ENCODE results near the gene ATXN2.

Gene ATXN2

DNA sequence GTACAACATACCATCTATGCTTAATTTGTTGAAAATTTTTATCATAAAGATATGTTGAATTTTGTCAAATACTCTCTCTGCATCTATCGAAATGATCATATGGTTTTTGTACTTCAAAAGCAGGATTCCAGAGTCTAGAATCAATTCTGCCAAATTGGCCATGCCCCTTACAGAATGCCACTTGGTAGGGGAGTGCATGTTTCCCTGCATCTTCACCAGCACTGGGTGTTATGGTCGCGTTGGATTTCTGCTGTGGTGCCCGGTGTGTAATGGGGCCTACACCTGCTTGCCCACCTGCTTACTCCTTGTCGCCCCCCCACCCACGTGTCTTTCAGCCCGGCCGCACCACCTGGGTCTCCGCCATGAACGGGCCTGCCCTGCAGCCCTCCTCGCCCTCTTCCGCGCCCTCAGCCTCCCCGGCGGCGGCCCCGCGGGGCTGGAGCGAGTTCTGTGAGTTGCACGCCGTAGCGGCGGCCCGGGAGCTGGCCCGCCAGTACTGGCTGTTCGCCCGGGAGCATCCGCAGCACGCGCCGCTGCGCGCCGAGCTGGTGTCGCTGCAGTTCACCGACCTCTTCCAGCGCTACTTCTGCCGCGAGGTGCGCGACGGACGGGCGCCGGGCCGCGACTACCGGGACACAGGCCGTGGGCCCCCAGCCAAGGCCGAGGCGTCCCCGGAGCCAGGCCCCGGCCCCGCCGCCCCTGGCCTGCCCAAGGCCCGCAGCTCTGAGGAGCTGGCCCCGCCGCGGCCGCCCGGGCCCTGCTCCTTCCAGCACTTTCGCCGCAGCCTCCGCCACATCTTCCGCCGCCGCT, 181.1 kb downstream of the ATXN2 start:
- no peak for DNase-seq (ENCODE audit: low spot score)

DNA sequence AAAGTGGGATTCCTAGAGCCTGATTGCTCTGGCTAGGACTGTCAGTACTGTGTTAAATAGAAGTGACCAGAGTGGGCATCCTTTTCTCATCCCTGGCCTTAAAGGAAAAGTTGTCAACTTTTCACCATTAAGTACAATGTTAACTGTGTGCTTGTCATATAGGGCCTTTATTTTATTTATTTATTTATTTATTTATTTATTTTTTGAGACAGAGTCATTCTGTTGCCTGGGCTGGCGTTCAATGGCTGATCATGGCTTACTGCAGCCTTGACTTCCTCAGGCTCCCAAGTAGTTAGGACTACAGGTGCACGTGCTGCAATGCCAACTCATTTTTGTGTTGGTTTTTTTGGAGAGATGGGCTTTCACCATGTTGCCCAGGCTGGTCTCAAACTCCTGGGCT, 181.8 kb downstream of the ATXN2 start:
- DNase-seq (ENCODE audit: low spot score): no peak

DNA sequence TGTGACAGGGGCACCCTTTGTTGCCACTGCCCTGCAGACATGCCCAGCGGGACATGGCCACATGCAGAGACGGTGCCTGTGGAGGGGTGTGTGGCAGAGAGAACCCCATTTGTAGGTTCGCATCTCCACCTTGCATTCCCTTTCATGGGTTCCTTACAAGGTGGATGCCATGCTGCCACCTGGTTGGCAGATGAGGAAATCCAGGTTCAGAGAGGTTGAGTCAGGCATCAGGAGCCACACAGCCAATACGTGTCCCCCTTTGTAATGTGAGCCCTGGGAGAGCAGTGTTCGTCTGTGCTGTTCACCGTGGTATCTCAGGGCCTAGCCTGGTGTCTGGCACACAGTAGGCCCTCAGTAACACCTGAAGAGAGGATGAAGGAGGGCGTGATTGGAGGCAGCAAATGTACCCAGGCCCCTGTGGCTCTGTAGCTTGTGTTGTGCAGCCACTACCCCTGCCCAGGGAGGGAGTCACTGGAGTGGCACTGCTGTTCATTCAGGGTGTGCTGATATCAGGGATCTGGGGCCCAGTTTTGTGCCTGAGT, 184.3 kb downstream of the ATXN2 start:
- no peak for DNase-seq (ENCODE audit: low spot score)

DNA sequence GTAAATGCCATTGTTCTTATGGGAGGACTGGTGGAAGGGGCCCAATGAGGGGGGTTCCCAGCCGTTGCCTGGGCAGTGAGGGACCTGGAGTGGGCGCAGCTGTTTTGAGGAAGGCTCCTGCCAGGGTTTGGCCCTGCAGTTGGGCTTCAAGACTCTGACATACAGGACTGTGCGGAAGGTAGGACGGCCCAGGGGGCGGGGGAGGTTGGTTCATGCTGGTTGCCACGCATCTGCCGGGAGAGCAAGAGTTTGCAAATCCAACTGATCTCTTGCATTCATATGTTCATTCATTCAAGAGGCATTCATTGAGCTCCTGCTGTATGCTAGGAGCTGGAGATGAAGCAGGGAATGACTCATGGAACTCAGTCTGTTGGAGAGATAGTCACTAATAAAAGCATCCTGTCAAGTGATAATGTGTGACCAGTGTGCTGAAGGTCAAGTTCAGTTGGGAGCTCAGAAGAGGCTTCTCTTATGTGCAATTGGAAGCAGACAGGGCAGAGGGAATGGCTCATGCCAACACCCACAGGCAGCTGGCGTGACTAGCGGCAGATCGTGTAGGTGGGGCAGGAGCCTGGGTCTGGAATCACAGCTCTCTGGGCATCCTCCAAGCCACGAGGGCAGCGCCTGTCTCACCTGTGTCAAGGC, 185.6 kb downstream of the ATXN2 start:
- no peak for DNase-seq (ENCODE audit: low spot score)

DNA sequence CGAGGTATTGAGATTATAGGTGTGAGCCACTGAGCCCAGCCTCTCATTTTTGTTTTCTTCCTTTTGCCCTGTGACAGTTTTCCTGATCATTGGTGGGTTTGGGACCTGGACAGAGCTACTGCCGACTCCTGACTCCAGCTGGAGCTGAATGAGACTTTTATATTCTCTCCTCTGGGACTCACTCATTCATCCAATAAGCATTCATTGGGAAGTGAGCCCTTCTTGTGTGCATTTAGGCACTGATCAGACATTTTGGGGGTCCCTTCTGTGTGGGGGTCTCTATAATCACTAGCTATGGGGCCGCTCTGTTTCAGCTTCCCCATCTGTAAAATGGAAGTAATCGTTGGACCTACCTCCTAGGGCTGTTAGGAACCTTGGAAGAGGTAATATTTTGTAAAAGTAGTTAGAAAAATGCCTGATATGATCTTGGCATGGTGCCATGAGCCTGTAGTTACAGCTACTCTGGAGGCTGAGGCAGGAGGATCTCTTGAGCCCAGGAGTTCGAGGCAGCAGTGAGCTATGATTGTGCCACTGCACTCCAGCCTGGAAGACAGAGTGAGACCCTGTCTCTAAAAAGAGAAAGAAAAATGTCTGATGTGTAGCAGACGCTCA, 186.2 kb downstream of the ATXN2 start:
- DNase-seq (ENCODE audit: low spot score): no peak

DNA sequence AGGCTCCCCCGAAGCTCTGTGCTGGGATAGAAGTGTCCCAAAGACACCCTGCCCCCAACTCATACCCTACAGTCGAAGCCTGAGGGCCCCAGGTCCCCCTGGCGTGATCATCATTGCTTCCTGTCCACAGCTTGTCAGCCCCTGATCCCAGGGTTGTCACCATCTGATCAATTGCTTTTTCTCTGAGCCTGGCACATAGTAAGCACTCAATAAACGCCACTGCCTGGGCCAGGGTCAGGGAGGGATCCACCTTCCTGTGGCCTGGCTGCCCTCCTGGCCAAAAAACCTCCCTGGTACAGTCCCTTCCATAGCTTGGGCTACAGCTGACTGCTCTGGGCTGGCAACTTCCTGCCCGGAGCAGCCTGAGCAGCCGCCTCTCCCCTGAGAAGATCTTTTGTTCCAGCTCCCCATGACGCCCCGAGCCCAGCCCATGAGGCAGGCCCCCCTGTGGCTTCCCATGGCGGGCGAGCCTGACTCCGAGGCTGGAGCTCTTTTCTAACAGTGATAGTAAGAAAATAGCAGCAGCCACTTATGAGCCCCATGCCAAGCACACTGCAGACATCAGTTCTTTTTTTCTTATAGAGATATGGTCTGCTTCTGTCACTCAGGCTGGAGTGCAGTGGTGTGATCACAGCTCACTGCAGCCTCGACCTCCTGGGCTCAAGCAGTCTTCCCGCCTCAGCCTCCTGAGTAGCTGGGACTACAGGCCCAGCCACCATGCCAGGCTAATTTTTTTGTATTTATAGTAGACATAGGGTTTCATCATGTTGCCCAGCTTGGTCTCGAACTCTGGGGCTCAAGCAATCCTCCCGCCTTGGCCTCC, 186.9 kb downstream of the ATXN2 start:
- peak; percentile 75 for DNase-seq (ENCODE audit: low spot score)

DNA sequence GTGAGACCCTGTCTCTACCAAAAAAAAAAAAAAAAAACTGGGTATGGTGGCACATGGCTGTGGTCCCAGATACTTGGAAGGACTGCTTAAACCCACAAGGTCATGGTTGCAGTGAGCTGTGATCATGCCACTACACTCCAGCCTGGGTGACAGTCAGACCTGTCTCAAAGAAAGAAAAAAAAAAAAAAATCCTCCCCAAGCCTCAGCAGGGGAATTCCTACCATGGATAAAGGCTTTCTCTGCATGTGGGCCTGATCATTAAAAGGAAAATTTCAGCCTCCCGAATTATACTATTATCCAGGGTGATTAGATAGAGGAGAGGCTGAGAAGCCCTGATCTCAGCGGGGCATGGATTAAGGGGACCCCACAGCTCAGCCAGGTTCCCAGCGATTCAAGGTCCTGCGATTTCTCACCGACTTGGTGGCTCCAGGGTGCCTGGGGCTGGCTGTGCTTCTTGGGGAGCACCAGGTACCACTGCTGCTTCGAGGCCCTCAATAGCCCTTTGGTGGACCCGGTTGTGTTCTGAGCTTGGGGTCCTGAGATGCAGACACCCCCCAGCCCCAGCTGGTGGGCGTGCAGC, 187.8 kb downstream of the ATXN2 start:
- DNase-seq (ENCODE audit: low spot score): no peak

DNA sequence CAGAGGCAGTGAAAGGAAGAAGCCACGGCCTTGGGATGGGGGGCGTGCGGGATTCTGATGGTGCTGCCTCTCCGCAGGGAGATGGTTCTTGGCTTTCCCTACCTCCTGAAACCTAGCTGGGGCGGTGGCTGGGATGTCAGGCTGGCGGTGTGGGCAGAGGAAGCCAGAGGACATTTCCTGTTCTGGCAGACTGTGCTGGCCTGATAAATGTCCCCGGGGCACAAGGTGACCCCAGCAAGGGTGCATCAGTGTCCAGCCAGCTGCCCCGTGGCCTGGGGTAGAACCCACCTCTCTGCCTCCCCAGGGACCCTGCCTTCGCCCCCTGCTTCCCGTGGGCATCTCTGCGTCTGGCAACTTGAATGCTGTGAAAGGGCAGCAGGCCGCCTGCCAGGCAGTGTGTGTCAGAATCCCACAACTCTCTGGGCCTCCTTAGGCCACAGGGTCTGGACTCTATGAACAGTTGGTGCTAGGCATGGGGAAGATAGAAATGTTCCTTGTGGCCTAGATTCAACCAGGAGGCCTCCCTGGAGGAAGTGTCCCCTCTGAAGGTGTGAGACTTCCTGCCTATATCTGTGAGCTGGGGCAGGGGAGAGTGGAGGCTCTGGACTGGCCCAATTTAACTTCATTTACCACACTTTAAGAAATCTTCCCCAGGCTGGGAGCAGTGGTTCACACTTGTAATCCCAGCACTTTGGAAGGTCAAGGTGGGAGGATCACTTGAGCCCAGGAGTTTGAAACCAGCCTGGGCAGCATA, 188.5 kb downstream of the ATXN2 start:
- DNase-seq (ENCODE audit: low spot score): no peak

DNA sequence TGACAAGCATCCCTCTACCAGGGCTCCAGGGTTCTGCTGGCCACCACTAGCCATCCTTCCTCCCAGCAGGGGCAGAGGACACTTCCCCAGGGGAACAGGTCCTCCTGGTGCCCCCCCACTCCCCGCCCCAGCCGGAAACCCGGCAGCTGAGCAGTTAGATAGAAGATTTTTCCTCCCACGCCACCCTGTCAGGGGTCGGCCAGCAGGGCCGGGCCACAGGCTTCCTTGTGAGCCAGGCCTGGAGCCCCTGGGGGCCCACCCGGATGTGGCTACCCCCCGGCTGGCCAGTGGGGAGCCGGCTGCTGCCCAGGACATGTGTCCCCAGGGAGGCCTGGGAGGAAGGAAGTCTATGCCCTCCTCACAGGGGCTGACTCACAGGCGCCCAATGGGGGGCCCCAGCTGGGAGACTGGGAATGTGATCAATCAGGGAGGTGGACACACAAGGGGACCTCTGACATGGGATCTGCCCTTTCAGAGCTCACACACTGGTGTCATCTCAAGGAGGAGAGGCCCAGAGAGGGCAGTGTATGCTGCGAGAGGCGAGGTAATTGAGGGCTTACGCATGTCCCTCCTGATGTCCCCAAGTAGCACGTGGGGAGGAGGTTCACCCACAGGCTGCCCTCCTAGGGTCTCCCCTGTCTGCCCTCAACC, 189.2 kb downstream of the ATXN2 start:
- DNase-seq (ENCODE audit: low spot score): no peak

DNA sequence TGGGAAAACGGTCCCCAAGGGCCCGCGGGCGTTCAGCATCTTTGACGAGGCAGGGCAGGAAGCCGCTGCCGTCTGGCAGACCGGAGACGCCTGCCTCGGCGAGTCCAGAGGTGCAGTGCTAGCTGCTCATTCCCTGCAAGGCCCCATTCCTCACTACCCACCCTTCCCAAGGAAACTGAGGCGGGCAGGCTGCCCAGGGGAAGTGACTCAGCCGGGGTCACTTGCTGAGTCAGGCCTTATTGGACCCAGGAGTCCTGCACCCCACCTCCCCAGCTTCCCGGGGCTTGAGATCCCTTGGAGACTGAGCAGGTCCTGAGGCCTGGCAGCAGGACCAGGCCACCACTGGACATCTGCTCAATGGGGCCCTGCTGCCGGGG, 189.7 kb downstream of the ATXN2 start:
- DNase-seq (ENCODE audit: low spot score): no peak

DNA sequence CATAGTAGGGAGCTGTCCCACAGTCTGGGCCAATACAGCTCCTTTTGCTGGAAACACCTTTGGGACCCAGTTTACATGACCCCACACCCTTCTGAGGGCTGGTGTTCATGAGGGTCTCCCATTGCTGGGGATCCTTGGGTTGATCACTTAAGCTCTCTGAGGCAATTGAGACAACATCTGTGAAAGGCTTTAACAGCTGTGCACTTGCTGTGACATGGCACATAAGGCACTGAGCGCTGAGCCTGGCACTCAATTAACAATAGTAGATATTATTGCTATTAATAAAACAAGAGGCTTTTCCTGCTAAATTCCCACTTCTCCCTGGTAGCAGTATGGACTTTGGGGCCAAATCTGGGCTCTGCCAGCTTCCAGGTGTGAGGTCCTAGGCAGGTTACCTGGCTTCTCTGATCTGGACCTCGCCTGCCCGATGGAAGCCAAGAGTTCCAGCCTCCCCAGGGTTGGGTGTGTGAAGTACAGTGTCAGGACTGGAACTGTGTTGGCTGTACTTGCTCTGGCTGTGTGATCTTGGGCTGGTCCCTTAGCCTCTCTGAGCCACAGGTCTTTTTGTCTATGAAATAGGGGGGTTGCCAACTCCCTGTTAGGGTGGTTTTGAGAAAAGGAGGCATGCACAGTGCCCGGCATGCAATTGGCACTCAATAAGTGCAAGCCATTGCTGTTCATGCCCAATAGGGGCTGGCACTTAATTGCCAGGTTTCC, 190.3 kb downstream of the ATXN2 start:
- DNase-seq (ENCODE audit: low spot score): no peak

DNA sequence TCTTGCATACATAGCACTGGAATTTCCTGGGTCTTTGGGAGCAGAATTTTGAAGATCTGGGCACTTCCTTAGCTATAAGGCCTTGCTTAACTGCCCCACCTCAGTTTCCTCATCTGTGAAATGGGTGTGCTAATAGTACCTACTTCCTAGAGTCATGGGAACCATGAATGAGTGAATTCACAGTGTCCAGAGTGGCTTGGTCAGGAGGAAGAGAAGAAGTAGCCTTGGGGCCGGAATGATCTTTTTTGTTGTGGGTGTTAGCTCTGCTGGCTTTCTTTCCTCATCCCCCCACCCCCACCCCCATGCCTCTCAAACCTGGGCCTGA, 191.0 kb downstream of the ATXN2 start:
- DNase-seq (ENCODE audit: low spot score): no peak

DNA sequence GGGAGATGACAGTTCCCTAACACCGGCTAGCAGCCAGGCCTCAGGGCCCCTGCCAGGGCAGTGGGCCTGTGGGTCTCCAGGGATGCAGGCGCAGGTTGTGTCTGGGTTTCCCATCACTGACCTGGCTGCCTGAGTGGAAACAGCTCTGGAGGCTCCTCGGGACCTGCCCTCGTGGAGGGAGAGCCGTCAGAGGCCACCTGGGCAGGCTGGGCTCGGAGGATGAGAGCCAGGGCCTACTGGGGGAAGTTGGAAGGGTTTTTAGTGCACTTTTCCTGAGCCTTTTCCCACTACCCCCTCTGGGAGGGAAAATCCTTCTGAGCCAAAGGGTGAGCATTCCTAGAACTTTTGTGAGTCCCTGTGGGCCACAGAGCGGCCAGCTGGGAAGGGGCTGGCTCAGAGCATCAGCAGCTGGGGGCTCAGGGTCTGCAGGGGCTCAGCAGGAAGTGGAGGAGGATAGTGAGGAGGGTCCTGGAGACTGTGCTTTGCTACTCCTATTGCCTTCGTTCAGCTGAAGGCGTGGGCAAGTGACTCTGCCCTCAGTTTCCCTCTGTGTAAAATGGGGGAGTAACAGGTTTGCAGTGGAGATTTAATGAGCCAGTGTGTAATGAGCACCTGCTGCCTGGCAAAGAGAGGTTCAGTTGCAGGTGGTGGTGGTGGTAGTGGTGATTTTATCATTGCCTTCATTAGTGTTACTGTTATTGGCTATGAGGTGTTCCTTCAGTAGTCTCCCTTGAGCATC, 191.6 kb downstream of the ATXN2 start:
- DNase-seq (ENCODE audit: low spot score): no peak

DNA sequence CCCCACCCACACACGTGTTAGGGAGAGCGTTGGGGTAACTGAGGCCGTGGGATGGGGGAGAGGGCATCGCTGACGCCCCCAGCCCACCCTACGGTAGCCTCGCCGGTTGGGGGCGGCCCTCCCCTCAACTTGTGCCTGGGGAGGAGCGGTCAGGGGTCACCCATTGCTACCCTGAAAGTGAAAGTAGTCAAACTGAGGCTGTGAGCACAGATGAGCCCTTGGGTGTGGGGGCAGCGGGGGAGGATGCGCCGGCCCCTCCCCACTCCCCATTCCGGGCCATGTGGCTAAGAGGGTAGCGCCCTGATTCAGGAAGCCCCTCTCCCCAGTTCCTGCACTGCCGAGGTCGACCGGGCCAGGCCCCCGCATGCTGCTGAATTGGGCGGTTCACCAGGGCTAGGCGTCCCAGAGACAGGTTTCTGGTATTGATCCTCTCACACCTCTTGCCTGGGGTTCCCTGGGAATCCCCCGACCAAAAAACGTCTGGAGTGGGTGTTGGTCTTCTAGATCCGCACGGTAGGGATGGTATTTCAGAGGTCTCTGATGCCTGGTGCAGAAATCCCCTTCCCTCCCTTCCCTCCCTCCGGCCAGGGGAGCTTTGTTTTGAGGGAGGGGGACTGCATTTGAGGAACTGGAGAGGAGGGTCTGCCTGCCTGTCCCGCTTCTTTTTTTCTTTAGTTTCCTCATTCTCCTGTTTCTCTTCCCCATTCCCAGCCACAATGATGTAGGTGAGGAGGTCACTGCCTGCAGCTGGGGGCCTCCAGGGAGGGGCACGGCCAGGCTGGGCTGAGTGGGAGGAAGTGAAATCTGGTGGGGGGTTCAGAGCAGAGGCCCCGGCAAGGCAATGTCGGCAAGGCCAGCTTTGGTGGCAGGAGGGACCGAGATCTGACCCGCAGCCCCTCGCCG, 192.4 kb downstream of the ATXN2 start:
- peak; percentile 66 for DNase-seq (ENCODE audit: low spot score)

DNA sequence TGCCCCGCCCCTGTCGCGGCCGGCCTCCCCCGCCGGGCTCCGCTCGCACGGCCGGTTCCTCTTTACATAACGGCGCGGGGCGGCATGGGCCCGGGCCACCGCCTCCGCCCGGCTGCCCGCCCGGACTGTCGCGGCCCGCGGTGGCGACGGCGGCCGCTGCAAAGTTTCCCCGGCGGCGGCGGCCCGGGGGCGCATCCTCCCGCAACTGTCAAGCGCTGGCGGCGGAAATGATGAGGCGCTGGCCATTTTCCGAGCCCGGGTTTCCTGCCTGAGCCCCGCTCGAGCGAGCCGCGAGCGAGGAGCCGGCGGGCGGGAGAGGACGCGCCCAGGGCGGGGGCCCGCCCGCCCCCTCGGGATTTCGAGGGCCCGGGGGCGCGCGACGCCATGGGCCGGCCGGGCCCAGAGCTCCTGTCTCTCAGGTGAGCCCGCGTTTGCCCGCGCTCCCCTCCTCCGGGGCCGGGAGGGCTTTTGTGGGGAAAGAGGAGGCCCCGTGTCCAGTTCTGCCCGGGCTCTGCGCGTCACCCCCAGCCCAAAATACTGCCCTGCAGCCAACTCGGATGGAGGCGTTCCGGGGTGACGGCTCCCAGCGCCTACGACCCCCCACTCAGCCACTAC, 193.1 kb downstream of the ATXN2 start, which contains the start of gene SH2B3:
TSS of gene SH2B3 (plus strand) at position 65 of the 615 bp plus-strand sequence. CDS start 12,223 bp downstream, outside the sequence.
- no peak for DNase-seq (ENCODE audit: low spot score)

DNA sequence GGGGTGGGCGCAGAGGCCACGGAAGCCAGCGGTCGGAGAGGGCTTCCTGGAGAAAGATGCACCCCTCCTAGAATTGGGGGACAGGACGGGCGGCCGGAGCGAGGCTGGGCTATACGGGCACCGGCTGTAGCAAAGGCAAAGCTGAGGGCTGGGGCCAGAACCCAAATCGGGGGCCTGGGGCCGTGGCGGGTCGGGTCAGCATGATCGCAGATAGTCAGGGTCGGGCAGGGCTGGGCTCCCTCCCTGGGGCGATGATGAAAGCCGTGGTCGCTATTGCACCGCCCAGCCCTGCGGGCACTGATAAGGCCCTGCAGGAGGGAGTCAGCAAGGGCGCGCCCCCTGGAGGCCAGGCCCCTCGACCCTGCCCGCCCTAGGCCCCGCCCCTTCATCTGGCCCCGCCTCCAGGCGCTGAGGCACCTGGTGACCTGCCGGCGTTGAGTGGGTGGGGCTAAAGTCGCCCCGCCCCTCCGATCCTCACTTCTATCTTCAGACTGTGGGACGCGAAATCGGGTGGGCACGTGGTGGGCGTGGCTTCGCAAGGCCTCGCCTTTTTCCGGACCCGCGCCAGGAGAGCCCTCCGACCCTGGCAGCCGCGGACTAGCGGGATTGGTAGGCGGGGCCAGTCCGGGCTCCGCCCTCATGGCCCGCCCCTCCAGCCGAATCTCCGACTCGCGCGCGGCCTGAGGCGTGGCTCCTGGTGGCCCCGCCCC, 193.8 kb downstream of the ATXN2 start:
- peak; percentile 85 for DNase-seq (ENCODE audit: low spot score)
